PFSK-1 (cell line): ENCODE results near the gene TDG.

Source experiments
- POLR2AphosphoS5 ChIP-seq: IDR thresholded peaks from 2 replicates; pipeline ENCODE4 v1.6.1; 2012; ENCODE audit warnings: low read depth, mild to moderate bottlenecking, control low read depth, low read length, moderate library complexity
- SIN3A ChIP-seq: IDR thresholded peaks from 2 replicates; pipeline ENCODE4 v1.6.1; 2012; ENCODE audit warnings: mild to moderate bottlenecking, low read length, moderate library complexity, borderline replicate concordance; ENCODE audit not compliant: insufficient read depth
- TAF1 ChIP-seq: IDR thresholded peaks from 2 replicates; pipeline ENCODE4 v1.6.1; 2012; ENCODE audit warnings: low read length, control low read depth, borderline replicate concordance; ENCODE audit not compliant: insufficient read depth
- TF ChIP-seq, protein P1 (sequence below), 2 experiments: IDR thresholded peaks; 2 replicates each; pipeline versions ENCODE4 v1.6.1 to v1.8.0; 2011 to 2012; ENCODE audit warnings: low read depth in 2 of 2, low read length in 2 of 2, control low read depth in 1 of 2, inconsistent platforms in 1 of 2, mild to moderate bottlenecking in 1 of 2, moderate library complexity in 1 of 2; ENCODE audit not compliant: insufficient read depth in 1 of 2

DNA sequence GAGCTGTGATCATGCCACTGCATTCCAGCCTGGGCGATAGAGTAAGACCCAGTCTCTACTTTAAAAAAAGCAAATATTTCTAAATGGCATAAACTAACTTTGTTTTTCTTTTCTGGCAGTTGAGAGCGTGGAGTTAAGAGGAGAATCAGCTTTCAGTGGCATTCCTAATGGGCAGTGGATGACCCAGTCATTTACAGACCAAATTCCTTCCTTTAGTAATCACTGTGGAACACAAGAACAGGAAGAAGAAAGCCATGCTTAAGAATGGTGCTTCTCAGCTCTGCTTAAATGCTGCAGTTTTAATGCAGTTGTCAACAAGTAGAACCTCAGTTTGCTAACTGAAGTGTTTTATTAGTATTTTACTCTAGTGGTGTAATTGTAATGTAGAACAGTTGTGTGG is 21.2 kb downstream of the TDG start:
- TF ChIP-seq SIN3A, result no peak
- TF ChIP-seq TAF1, result no peak
- TF ChIP-seq POLR2AphosphoS5, result no peak
- TF ChIP-seq, protein P1, sequence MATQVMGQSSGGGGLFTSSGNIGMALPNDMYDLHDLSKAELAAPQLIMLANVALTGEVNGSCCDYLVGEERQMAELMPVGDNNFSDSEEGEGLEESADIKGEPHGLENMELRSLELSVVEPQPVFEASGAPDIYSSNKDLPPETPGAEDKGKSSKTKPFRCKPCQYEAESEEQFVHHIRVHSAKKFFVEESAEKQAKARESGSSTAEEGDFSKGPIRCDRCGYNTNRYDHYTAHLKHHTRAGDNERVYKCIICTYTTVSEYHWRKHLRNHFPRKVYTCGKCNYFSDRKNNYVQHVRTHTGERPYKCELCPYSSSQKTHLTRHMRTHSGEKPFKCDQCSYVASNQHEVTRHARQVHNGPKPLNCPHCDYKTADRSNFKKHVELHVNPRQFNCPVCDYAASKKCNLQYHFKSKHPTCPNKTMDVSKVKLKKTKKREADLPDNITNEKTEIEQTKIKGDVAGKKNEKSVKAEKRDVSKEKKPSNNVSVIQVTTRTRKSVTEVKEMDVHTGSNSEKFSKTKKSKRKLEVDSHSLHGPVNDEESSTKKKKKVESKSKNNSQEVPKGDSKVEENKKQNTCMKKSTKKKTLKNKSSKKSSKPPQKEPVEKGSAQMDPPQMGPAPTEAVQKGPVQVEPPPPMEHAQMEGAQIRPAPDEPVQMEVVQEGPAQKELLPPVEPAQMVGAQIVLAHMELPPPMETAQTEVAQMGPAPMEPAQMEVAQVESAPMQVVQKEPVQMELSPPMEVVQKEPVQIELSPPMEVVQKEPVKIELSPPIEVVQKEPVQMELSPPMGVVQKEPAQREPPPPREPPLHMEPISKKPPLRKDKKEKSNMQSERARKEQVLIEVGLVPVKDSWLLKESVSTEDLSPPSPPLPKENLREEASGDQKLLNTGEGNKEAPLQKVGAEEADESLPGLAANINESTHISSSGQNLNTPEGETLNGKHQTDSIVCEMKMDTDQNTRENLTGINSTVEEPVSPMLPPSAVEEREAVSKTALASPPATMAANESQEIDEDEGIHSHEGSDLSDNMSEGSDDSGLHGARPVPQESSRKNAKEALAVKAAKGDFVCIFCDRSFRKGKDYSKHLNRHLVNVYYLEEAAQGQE (IDR thresholded peaks at IDR 0.05; ENCODE audit: insufficient read depth in 1 of 2, low read depth in 2 of 2, low read length in 2 of 2), result no peak
